ENCODE measurements around the gene TRNT1.

TRNT1 gene

DNA sequence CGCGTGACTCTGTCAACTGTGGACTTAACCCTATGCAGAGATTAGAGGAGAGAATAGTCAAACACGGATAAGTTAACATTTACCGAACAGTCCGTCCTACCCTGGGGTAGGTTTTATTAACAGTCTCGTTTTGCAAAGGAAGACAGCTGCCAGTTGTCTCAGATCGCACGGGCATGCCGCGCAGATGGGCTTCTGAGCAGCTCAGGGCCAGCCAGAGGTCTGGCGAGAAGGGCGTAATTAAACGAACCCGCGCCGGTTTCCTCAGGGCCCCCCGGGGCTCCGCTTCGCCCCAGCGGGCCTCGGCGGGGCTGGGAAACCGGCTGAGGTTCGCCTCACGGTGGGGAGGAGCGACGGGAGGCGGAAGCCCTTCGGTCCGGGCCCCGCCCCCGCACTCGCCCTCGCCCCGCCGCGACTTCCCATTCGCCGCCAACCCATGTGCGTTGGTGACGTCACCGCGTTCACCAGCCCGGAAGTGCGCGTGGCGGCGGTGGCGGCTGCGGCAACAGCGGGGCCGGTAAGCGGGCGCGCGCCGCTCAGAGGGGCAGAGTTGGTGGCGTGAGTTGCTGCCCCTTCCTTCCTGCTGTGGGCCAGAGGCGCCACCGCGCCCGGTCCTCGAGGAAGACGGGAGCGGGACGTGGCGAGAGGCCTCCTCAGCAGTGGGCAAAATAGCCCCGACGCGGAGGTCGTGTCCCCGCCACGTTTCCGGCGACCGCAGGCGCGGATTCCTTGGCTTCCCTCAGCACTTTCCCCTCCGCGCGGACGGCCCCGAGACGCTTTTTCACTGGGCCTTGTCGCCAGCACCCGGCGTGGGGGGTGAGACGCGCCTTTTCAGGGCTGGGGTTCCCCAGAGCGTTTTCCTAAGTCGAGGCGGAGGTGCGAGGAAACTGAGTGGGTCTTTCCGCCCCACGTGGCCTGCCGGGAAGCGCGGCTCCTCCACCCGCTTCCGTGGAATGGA is at the start of gene TRNT1:
TSS of gene TRNT1 (plus strand) at position 464 of the 955 bp plus-strand sequence. CDS start 2,101 bp downstream, outside the sequence.
- DNase-seq = peak; percentile 79

DNA sequence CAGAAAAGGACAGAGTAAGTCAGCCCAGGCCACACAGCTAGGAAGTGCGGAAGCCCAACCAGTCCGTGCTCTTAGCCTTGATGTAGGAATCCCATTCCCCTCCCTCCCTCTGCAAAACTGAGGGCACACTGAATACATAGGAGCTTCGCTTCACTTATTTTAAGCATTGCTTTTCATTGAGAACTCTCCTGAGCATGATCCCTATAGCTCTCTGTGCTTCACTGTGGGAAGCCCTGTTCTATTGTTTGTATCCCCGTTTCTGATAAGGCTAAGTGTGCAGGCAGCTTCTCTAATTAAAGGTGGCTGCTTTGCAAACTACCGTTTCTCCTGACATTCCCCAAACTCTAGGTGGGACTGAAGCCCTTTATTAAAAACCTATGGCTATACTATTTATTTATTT is 46.4 kb upstream of the TRNT1 start:
- no peak for DNase-seq

DNA sequence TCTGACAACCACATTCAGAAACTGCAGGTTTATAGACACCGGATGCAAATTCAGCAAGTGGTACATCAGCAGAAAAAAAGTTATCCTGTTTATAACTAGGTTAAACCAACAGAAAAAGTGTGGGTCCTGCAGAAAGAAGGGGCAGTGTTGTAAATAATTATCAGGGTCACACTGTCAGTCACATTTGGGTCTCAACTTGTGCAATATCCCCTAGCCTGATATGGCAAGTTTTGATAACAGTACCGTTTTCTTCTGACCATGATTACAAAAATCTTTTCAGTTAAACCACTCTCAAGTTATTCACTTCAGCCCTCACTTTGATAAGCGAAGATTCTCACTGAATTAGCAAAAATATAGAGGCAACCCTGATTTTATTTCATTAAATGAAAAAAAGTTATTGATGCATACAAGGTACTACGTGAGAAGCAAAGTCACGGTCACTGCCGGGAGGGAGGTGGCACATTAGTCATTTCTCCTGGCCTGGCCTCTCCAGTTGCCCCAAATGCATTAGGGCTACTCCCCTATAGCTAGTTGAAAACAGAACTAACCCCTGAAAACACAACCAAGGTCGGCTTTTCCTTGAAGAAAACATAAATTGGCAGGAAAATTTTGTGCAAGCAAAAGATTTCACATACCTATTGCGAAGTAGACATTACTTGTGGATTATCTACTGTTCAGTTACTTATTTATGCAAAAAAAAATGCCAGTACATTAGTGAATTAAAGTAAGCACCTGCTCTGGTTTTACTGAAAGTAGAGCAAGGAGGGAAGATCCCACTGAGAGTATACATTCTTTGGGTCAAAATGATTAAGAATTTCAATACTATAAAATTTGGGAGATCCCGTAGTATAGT is 45.1 kb upstream of the TRNT1 start:
- DNase-seq = no peak

DNA sequence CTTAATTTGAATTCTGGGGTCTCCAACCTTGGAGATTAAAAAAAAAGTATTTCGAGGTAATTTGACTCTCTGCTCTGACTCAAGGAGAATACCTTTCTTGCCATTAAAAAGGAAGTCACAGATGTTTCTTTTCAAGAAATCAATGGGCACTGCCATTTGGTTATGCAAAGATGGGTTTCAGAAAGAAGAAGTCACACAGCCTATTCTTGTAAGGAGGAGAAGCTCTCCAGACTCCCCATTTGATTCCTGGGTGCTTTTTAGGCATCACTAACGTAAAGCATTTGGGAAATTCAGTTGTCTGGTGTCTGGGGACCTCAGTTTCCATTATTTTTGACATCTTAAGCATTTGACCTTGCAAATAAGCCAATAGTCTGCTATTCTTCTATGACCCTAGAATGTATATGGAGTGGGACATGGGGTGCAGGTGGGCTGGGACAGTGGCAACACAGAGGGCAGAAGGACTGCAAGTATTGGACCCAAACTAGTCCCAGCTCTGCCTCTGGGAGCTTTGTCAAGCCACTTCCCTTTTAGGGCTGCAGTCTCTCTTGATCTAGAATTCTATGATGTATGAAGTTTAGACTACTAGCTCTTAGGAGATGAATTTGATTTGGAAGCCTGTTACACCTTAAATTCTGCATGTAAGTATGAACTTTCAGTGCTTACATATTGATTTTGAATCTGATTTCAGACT is 44.4 kb upstream of the TRNT1 start:
- DNase-seq = no peak

DNA sequence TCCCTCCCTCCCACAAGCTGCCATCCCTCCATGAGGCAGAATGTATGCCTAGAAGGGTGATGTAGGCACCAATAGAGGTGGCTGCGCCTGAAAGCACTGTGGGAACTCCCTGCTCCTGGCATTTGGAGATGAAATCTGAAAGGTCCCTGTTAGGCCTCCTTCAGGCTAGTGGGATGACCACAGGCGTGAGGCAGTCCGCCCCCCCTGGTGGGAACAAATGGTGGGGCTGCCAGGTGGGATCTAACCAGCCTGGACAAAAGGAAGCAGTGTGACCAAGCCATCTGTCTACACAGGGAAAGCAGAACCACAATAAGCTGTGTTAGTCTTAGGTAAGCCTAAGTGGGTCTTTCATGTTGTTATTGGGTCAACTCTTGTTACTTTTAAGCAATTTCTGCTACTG is 41.9 kb upstream of the TRNT1 start:
- DNase-seq = no peak

DNA sequence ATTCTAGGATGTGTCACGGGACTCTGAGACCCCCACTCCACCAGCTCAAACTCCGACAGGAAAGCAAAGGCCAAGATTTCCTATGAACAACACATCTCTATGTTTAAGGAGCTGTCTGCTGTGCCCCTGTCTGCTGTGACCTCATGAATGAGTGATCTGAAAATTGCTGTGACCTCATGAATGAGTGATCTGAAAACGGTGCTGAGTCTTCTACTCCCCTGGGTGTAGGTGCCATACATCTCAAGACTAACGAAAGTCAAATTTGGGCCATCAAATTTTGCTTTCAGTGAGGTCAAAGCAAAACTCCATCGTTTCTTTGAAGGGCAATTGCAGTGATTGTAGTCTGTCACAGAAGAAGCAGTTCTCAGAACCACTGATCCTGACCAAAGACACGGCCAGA is 41.0 kb upstream of the TRNT1 start:
- no peak for DNase-seq

DNA sequence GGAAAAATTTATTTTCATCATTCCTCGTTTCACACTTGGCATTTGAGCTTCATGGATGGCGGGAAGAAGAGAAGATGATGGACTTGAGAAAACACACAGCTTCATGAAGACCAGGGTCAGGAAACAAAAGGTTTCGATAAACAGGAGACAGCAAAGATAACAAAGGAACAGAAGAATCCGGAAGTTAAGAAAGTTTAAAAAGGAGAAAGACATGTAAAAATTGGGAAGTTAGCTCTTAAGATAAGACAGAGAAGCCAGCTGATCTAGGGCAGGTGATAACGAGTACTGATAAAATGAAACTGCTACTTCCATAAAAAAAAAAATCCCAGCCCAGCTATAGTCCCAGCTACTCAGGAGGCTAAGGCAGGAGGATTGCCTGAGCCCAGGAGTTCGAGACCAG is 40.5 kb upstream of the TRNT1 start:
- no peak for DNase-seq

DNA sequence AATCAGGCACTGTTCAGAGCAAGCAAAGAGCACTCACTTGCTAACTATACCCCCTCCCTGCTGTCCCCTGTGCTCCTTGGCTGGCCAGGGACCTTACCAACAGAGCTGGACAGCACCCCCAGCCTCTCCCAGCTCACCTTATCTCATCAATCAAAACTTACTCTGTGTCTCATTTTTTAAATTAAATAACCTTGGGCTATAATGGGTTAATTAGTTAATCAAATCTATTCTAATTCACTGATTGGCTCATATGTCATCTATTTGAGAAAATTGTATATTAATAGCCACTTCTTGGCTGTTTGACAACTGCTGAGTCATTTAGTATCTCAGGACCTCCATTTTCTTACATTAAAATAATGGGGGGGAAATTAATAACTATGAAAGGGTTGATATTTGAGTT is 39.5 kb upstream of the TRNT1 start:
- no peak for DNase-seq

DNA sequence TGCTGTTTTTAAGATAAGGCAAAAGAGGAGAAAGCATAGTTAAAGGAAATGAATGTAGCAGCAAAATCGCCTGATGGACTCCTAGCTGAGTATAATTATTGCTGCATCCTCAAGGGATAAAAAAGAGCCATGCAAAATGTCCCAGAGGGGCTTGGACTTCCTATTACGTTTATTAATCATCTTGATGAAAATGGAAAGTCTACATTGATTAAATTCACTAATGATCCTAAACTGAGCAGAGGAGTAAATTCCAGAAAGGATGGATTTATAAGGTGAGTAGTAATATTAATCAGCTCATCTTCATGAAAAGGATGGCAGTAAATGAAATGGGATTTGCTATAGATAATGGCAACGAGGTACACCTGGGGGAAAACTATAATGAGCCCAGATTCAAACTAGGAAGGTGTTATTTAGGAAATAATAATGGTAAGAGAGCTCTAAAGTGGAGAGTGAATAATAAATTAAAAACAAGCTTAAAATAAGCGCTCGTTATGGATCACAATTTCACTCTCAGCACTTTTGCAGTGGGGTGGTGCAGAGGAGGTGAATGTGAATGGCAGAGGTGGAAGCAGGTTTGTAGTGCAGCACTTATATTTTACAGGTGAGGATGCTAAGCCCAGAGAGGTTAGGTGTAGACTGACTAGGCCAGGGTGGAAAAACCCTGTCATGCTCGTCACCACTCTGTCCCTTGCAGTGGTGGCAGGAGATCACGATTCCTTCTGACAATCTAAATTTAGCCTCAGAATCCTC is 38.8 kb upstream of the TRNT1 start:
- DNase-seq = no peak

DNA sequence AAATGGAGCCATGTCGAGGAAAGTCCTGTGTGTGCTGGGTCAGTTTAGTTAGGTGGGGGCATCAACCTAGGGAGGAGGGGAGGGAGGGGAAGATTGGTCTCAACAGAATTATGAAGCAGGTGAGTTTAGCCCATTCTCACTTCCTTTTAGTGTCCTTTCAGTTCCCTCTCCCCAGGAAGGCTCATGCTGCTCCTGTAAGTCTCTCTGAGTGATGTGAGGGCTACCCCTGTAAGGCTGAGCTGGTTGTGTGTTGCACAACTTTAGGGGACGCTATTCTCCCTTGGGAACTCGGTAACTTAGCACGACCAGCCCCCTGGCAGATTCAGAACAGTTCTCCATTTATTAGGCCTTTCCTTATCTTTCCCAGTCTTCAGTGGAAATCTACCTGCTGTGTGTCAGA is 37.7 kb upstream of the TRNT1 start:
- no peak for DNase-seq

DNA sequence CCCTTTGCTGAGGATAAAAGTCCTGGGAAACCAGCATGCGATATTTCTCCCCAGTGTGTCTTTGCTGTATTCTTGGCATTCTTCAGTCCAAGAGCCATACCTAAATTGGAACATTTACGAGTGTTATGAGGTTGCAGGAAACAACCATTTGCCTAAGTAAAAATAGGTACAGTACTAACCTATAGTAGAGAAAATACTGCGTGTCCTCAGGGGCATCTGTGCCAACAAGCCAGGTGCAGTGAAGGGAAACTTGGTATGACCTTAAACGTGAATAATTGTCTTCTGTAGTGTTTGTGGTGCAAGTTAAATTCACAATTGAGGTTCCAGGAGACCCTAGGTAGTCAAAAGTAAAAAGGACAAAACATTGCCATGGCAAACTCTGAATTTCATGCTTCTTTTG is 28.8 kb upstream of the TRNT1 start:
- DNase-seq = no peak

DNA sequence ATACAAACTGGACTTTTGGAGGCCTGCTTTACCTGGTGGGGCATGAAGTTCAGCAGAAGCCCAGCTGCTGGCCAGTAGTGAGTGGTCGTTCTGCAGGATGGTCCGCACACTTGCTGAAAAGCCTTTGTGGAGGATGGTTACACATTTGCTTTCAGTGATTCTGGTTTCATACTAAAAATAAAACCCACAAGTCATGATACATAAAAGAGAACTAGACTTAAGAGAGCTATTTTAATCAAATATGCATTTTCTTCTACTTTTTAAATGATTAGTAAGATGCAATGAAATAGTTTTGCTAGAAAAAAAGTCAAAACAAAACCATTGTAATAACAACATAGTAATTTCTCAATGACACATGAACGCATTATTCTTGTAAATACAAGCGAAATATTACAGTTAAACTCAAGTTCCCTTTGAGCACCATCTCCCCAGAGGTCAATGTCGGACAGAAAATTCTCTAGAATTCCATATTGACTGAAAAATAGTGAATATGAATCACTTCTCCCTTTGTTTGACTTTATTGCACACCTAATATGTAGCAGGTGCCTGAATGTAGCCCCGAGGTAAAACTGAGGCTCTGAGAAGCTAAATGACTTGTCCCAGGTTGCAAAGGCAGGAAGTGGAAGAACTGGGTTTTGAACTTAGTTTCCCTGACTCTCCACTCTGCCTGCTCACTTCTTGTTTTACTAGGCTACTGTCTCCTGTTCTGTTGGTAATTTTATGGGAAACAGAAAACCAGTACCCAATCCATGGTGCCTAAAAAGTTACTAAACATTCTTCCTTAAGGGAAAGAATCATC is 24.9 kb upstream of the TRNT1 start:
- DNase-seq = no peak

DNA sequence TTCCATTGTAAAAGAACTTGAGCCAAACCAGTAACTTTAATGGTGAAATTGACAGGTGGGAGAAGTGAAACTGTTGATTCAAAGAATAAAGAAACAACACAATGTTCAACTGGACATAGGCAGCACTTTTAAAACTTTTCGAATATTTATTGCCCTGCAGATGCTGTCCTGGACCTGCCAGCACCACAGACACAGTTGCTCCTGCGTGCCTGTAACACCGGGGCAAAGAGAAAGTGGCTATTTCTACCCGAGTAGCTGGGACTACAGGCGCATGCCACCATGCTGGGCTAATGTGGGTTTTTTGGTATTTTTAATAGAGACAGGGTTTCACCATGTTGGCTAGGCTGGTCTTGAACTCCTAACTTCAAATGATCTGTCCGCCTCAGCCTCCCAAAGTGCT is 24.0 kb upstream of the TRNT1 start:
- DNase-seq = no peak

DNA sequence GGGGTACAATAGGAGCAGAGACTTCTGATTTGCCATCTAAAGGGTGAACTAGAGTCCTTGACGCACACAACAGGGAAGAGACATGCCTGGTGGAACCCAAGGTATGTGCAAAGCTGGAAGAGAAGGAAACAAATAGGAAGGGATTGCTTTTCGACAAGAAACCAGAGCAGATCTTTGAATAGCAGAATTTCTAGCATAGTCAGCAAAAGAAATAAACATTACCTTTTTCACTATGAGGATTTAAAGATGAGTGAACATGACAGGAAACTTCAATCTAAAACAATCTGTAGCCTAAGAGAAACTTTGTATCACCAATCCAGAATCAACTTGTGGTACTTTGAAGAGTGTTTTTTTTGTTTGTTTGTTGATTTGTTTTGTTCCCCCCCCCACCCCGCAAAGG is 21.5 kb upstream of the TRNT1 start:
- no peak for DNase-seq

DNA sequence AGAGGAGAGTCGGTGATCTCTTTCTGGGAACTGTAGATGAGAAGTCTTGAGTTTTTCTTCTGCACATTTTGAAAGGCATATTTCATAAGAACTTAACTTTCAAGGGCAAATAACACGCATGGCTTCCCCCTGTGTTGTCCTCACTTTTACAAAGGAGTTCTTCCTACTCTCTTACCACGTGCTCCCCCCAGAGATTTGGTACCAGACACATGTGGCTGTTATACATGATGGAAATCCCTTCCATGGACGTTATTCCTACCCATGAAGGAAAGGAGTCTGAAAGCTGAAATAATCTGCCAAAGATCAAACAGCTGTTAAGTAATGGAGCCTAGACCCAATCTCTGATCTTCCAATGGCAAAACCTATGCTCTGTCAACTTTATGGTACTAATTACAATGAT is 20.9 kb upstream of the TRNT1 start:
- DNase-seq = no peak

DNA sequence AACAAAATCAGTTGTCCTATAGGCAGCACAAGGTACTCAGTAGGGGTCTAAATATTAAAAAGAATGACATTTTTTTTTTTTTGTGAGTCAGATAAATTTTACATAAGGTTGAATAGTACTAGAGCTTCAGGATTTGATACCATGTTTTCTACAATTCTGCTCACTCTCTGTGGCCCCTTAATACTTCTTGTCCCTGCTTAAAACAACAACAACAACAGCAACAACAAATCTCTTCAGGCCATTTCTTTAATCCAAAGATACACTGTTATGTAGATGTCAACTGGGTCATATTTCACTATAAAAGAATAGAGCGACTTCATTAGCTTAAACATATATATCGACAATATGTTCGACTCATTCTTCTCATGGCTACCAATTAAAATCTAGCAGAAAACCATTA is 19.6 kb upstream of the TRNT1 start:
- no peak for DNase-seq

DNA sequence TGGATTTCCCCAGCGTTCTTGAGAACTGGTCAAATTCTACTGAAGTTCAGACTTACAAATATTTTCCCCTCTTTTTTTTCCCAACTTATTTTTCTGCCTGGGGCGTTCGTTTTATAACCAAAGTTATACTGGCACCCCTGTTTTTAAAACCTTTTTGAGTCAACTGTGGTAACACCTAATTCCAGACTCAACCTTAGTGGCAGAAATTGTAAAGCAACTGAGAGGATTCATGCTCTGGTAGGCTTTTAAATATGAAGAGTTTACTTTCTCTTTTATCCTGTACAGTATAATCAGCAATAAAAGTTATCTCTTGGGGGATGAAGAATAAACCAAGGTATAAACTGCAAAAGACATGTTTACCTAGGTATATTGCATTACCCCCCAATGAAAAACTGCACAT is 18.9 kb upstream of the TRNT1 start:
- no peak for DNase-seq

DNA sequence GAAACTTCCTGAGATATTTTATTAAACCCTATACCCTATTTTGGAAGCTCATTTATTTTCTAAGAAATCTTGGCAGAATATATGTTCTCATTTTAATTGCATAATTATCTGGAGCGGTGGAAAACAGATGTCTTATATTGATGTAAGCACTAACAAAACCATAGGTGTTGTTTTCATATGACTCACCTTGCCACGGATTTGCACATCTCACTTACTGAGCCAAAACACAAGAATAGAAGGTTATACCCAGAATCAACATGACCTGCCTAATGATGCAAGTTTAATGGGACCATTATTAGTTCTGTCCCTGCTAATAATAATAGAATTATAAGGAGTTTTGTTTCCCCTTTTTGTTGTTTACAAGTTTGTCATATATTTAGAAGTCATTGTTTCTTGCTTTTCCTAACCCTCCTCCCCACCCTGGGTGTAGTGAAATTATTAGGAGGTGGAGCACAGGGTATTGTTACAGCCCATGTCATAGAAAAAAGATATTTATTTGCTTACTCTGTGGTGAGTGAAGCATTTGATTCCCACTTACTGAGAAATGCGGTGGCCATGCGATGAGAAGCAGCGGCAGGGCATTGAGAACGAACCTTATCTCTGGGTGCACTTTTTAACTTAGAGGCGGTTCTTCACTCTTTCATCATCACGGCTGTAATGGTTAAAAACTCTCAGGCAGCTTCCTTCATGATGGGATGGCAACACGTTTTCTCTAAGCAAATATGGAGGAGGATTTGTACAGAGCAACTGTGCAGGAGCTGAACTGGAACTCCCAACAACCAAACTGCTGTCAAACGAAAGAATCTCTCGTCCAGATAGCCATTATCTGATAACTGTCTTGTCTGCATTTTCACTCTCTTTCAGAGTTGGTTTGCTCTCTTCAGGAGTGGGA is 17.1 kb upstream of the TRNT1 start:
- DNase-seq = no peak

DNA sequence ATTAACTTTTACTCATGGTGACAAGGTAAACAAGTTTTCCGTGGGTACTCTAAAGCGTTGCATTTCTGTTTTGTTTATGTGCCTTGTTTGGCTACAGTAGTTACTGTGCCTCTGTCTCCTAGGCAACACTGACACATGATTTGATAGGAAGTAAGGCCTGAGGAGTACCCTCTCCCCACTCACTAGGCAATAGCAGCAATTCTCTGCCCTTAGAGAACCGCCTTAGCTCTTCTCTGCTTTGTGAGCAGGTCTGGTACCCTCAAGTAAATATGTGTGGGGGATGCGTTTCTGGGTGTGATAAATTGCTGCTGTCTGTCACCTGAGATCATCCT is 16.5 kb upstream of the TRNT1 start, which contains the start of gene IL5RA:
TSS of gene IL5RA (minus strand) at position 76 of the 332 bp plus-strand sequence. CDS start 5,390 bp downstream, outside the sequence.
- peak; percentile 15 for DNase-seq

DNA sequence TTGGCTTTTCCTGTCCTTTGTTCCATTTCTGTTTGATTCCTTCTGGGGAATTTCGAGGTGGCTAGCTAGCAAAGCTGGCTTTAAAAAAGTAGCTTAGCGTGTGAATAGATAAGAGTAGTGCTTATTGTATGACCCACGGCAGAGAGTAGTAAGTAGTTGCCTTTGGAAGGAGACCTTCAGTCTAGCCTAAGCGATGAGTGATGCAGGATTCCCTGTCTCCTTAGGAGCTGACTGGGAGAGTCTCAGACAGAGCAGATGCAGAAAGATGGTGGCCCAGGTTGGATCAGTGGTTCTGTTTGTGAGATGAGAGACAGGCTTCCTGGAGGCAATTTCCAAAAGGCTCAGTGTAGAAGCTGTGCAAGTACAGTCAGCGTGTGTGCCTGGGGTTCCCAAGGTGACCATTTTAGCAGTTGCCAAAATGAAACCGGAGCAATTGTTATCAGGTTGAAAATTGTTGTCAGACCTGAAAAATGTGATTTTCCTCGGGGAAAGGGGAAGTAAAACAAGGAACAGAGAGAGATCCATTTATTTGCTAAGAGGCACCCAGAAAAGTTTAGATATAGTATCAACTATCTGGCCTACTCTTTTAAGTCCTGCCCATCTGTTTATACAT is 15.9 kb upstream of the TRNT1 start:
- no peak for DNase-seq
